ENCODE data around the gene ITM2C.

DNA sequence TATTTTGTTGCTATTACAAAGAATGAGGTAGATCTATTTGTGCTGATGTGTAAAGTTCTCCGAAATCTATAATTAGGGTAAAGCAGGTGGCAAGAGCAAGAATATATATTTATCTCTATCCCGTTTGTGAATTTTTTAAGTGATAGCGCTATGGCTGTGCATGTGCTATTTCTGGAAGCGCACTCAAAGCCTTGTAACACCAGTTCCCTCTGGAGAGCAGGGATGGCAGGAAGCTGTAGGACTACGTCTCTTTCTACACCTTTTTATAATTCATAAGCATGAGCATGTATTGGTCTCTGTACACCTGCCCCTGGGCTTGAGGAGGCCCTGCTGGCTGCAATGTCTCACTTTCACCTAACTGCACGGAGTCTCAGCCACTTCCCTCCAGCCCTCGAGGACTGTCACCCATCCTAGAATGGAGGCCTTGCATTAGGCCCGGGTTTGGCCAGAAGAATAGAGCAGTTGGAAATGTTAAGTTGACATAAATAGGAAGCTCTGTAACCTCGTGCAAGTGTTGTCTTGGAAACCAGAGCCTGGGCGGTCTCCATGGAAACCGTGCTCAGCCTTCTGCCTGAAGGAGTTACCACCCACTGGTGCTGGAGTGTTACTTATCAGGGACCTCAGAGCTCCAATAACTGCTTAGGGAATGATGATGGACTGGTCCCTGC is 20.9 kb downstream of the ITM2C start:
- TF ChIP-seq EZH2phosphoT487 (conservative IDR thresholded peaks at IDR 0.05; ENCODE audit: low read length): no peak
- TF ChIP-seq, protein P1, sequence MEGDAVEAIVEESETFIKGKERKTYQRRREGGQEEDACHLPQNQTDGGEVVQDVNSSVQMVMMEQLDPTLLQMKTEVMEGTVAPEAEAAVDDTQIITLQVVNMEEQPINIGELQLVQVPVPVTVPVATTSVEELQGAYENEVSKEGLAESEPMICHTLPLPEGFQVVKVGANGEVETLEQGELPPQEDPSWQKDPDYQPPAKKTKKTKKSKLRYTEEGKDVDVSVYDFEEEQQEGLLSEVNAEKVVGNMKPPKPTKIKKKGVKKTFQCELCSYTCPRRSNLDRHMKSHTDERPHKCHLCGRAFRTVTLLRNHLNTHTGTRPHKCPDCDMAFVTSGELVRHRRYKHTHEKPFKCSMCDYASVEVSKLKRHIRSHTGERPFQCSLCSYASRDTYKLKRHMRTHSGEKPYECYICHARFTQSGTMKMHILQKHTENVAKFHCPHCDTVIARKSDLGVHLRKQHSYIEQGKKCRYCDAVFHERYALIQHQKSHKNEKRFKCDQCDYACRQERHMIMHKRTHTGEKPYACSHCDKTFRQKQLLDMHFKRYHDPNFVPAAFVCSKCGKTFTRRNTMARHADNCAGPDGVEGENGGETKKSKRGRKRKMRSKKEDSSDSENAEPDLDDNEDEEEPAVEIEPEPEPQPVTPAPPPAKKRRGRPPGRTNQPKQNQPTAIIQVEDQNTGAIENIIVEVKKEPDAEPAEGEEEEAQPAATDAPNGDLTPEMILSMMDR (IDR thresholded peaks at IDR 0.05; ENCODE audit: insufficient read depth, low read length, poor library complexity, severe bottlenecking): no peak
